ENCODE results near the gene LTC4S.

LTC4S gene

DNA sequence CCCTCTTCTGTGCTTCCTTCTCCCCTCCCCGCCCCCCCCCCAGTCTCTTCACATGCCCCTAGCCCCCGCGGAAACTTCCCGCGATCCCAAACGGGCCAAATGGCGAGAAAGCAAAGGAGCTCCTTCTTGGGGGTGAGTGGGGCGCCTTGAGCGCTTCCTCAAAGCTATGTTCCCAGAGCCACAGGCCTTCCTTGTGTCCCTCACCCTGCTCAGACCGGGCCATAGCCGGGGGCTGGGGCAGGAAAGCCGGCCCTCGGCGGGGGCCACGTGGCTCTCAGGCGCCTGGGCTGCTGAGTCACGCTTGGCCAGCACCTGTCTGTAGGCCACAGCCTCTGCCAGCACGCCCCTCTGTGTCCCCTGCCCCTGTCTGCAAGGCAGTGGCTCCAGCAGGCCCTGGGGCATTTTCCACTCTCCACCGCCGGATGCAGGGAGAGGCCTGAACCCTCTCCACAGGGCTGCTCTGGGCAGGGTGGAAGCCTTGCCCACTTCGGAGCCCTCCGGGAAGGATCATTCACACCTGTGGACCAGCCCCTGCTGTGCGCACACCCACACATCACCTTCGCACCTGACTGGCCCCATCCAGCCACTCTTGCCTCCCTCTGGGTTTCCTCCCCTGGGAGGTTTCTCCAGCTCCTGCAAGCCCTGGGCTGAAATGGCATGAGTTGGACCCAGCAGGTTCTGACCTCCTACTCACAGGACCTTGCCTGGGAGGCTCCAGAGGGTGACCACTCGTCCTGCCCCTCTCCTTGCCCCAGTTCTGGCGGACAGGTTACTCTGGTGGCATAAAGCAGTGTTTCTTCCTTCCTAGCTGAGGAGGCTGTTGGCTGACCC, 25.7 kb downstream of the LTC4S start:
- Histone ChIP-seq H3K9ac (ENCODE audit: low read length) (peak overlapping the region; percentile 82), H3K79me2 (ENCODE audit: insufficient read depth, low read length) (peaks cover 10% of the 10 kb centered on the region; the same call in 1 of the 2 replicates), H3K4me3 (ENCODE audit: low read depth, low read length, poor library complexity, severe bottlenecking) (peak overlapping the region; percentile 88), H3K4me2 (ENCODE audit: low read length) (peak overlapping the region; percentile 77), H3K27ac (ENCODE audit: low read depth, low read length, poor library complexity, severe bottlenecking) (peak overlapping the region; percentile 72), H3K36me3 (ENCODE audit: insufficient read depth, low read length) (peaks cover 24% of the 10 kb centered on the region), H3K27me3 (ENCODE audit: insufficient read depth, low read length) (no peaks in the 10 kb centered on the region), H2AFZ (ENCODE audit: low read length) (no peak overlapping the region), H3K4me1 (ENCODE audit: insufficient read depth, low read length, severe bottlenecking) (peaks cover 45% of the 10 kb centered on the region), H3F3A (ENCODE audit: insufficient read depth, low read length) (no peaks in the 10 kb centered on the region), H4K20me1 (ENCODE audit: insufficient read depth, low read length) (no peaks in the 10 kb centered on the region), H3K9me2 (ENCODE audit: low read depth, low read length) (no peaks in the 10 kb centered on the region), H3K9me3 (ENCODE audit: low read length) (no peaks in the 10 kb centered on the region)
- no peak for TF ChIP-seq EZH2 (IDR thresholded peaks at IDR 0.05; ENCODE audit: borderline replicate concordance, low read length)
- TF ChIP-seq, protein P1, sequence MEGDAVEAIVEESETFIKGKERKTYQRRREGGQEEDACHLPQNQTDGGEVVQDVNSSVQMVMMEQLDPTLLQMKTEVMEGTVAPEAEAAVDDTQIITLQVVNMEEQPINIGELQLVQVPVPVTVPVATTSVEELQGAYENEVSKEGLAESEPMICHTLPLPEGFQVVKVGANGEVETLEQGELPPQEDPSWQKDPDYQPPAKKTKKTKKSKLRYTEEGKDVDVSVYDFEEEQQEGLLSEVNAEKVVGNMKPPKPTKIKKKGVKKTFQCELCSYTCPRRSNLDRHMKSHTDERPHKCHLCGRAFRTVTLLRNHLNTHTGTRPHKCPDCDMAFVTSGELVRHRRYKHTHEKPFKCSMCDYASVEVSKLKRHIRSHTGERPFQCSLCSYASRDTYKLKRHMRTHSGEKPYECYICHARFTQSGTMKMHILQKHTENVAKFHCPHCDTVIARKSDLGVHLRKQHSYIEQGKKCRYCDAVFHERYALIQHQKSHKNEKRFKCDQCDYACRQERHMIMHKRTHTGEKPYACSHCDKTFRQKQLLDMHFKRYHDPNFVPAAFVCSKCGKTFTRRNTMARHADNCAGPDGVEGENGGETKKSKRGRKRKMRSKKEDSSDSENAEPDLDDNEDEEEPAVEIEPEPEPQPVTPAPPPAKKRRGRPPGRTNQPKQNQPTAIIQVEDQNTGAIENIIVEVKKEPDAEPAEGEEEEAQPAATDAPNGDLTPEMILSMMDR (IDR thresholded peaks at IDR 0.05; ENCODE audit: low read length): no peak

DNA sequence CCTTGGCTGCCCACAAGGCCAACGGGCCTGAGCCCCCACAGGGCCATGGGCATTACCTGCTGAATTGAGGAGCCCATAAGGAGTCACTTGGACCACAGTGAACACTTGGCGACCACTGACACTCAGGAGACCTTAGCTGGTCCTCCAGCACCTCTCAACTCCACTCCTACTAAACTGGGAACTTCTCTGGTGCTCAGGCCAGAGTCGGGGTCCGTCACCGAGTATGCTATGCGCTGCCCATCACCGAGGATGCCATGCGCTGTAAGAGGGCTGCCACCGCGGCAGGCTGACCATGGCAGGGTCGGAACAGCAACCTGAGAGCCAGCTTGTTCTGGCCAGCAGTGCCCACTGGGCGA, 26.3 kb downstream of the LTC4S start:
- Histone ChIP-seq H3K9me3 (ENCODE audit: low read length) (no peaks in the 10 kb centered on the region), H3K36me3 (ENCODE audit: insufficient read depth, low read length) (peaks cover 30% of the 10 kb centered on the region), H3K9me2 (ENCODE audit: low read depth, low read length) (no peaks in the 10 kb centered on the region), H3K4me2 (ENCODE audit: low read length) (peak overlapping the region; percentile 77), H4K20me1 (ENCODE audit: insufficient read depth, low read length) (no peaks in the 10 kb centered on the region), H3K4me1 (ENCODE audit: insufficient read depth, low read length, severe bottlenecking) (peaks cover 45% of the 10 kb centered on the region), H3F3A (ENCODE audit: insufficient read depth, low read length) (no peaks in the 10 kb centered on the region), H3K4me3 (ENCODE audit: low read depth, low read length, poor library complexity, severe bottlenecking) (peak overlapping the region; percentile 88), H3K9ac (ENCODE audit: low read length) (peak overlapping the region; percentile 82), H3K27me3 (ENCODE audit: insufficient read depth, low read length) (no peaks in the 10 kb centered on the region), H2AFZ (ENCODE audit: low read length) (no peak overlapping the region), H3K27ac (ENCODE audit: low read depth, low read length, poor library complexity, severe bottlenecking) (peak overlapping the region; percentile 72), H3K79me2 (ENCODE audit: insufficient read depth, low read length) (peaks cover 10% of the 10 kb centered on the region; the same call in 1 of the 2 replicates)
- TF ChIP-seq, protein P1 (IDR thresholded peaks at IDR 0.05; ENCODE audit: low read length): no peak

DNA sequence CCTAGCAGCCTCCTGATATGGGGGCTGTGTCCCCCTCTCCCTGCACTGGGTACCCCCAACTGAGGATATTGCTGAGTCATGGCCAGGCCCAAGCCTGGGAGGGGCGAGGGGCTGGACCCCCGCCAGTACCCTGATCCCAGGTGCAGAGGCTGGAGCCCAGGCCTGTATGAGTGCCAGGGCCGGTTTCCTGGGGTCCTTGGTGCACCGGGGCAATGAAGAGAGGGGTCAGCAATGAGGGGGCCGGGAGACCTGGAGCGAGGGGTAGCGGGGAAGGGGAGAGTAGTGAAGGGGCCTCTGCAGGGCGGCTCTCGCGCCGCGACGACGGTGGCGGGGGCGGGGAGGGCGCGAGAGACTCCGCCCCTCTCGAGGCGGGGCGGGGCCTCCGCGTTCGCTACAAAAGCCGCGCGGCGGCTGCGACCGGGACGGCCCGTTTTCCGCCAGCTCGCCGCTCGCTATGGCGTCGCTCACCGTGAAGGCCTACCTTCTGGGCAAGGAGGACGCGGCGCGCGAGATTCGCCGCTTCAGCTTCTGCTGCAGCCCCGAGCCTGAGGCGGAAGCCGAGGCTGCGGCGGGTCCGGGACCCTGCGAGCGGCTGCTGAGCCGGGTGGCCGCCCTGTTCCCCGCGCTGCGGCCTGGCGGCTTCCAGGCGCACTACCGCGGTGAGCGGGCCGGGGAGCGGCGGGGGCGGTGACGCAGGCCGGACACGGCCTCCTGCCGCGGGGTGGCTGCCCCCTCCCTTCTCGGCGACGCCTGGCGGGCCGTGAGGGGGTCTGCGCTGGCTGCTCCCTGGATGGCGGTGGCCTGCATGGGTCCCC, 26.9 kb downstream of the LTC4S start, which contains the start of gene SQSTM1:
SQSTM1 (plus strand) TSS at position 423 of the 815 bp plus-strand sequence; CDS start at position 455, 32 bp downstream.
- H3F3A ChIP-seq (ENCODE audit: insufficient read depth, low read length): no peaks in the 10 kb centered on the region
- H2AFZ ChIP-seq (ENCODE audit: low read length): no peak within 1 kb of the TSS
- H3K79me2 ChIP-seq (ENCODE audit: insufficient read depth, low read length): peaks cover 10% of the 10 kb centered on the region; the same call in 1 of the 2 replicates

More for the DNA sequence above, 26.9 kb downstream of the LTC4S start, which contains the start of gene SQSTM1:
- Histone ChIP-seq H3K9me3 (ENCODE audit: low read length) (no peaks in the 10 kb centered on the region), H3K27me3 (ENCODE audit: insufficient read depth, low read length) (no peaks in the 10 kb centered on the region), H3K27ac (ENCODE audit: low read depth, low read length, poor library complexity, severe bottlenecking) (peak within 1 kb of the TSS; percentile 72), H4K20me1 (ENCODE audit: insufficient read depth, low read length) (no peaks in the 10 kb centered on the region), H3K4me2 (ENCODE audit: low read length) (peak within 1 kb of the TSS; percentile 77), H3K4me3 (ENCODE audit: low read depth, low read length, poor library complexity, severe bottlenecking) (peak within 1 kb of the TSS; percentile 88), H3K36me3 (ENCODE audit: insufficient read depth, low read length) (peaks cover 36% of the 10 kb centered on the region), H3K9ac (ENCODE audit: low read length) (peak within 1 kb of the TSS; percentile 82), H3K4me1 (ENCODE audit: insufficient read depth, low read length, severe bottlenecking) (peaks cover 45% of the 10 kb centered on the region), H3K9me2 (ENCODE audit: low read depth, low read length) (no peaks in the 10 kb centered on the region)
- TF ChIP-seq, protein P1 (IDR thresholded peaks at IDR 0.05; ENCODE audit: low read length): no peak
- no peak for TF ChIP-seq EZH2 (IDR thresholded peaks at IDR 0.05; ENCODE audit: borderline replicate concordance, low read length)

Data from OCI-LY1 (cell line).